WERI-Rb-1 (cell line): ENCODE measurements around the gene RPUSD4.

Experiments
- DNase-seq: peaks from one replicate; pipeline ENCODE4 v3.0.0-alpha.2; 2020
- H3K27ac ChIP-seq: fragments of 250-450 bp; sonication (Bioruptor Pico); 2 replicates; pipeline ENCODE4 v1.5.1; 2020; ENCODE audit warnings: mild to moderate bottlenecking, moderate library complexity
- H3K27me3 ChIP-seq: fragments of 250-450 bp; sonication (Bioruptor Pico); 2 replicates; pipeline ENCODE4 v1.5.1; 2021; ENCODE audit warnings: mild to moderate bottlenecking, low read depth, moderate library complexity; ENCODE audit not compliant: insufficient read depth, severe bottlenecking
- H3K36me3 ChIP-seq: fragments of 250-450 bp; sonication (Bioruptor Pico); 2 replicates; pipeline ENCODE4 v1.5.1; 2020; ENCODE audit warnings: mild to moderate bottlenecking, moderate library complexity
- H3K4me3 ChIP-seq: 2 replicates; pipeline ENCODE4 v1.5.1; 2011; ENCODE audit warnings: low read depth, mild to moderate bottlenecking, control low read depth, low read length
- H3K9me3 ChIP-seq: fragments of 250-450 bp; sonication (Bioruptor Pico); 2 replicates; pipeline ENCODE4 v1.5.1; 2021; ENCODE audit warnings: mild to moderate bottlenecking, moderate library complexity; ENCODE audit not compliant: severe bottlenecking
- CTCF ChIP-seq: IDR thresholded peaks from 2 replicates; pipeline ENCODE4 v1.5.1; 2011; ENCODE audit warnings: low read depth, mild to moderate bottlenecking, control low read depth, inconsistent platforms, low read length

The RPUSD4 gene

GRCh38 chr11:126226334-126227084 is 15.1 kb upstream of the RPUSD4 start:
- H3K27me3 ChIP-seq, result no peaks in the 10 kb centered on the region
- H3K27ac ChIP-seq, result no peak overlapping the region
- peaks cover 4% of the 10 kb centered on the region for H3K36me3 ChIP-seq
- H3K9me3 ChIP-seq, result no peaks in the 10 kb centered on the region
- H3K4me3 ChIP-seq, result no peak overlapping the region
- DNase-seq, result no peak
- no peak for TF ChIP-seq CTCF

GRCh38 chr11:126225295-126225665 is 13.8 kb upstream of the RPUSD4 start:
- H3K27me3 ChIP-seq, result no peaks in the 10 kb centered on the region
- no peak for DNase-seq
- no peak for TF ChIP-seq CTCF
- no peak overlapping the region for H3K4me3 ChIP-seq
- H3K36me3 ChIP-seq, result no peaks in the 10 kb centered on the region; the same call in 1 of the 2 replicates
- no peaks in the 10 kb centered on the region for H3K9me3 ChIP-seq
- H3K27ac ChIP-seq, result no peak overlapping the region

- Histone ChIP-seq H3K27me3 (no peaks in the 10 kb centered on the region), H3K4me3 (no peak overlapping the region), H3K9me3 (no peaks in the 10 kb centered on the region), H3K27ac (no peak overlapping the region), H3K36me3 (no peaks in the 10 kb centered on the region)
- no peak for DNase-seq
- TF ChIP-seq CTCF, result no peak
These were observed 13.3 kb upstream of the RPUSD4 start for GRCh38 chr11:126224647-126225294.

GRCh38 chr11:126219547-126219946 is 8.1 kb upstream of the RPUSD4 start:
- H3K36me3 ChIP-seq, result no peaks in the 10 kb centered on the region
- H3K9me3 ChIP-seq, result no peaks in the 10 kb centered on the region
- TF ChIP-seq CTCF, result no peak
- no peaks in the 10 kb centered on the region for H3K27me3 ChIP-seq
- no peak overlapping the region for H3K4me3 ChIP-seq
- DNase-seq, result no peak
- no peak overlapping the region for H3K27ac ChIP-seq

- Histone ChIP-seq H3K27me3 (no peaks in the 10 kb centered on the region), H3K4me3 (no peak overlapping the region), H3K27ac (no peak overlapping the region), H3K9me3 (no peaks in the 10 kb centered on the region), H3K36me3 (no peaks in the 10 kb centered on the region)
- no peak for TF ChIP-seq CTCF
- DNase-seq, result no peak
These were observed 6.0 kb upstream of the RPUSD4 start for GRCh38 chr11:126217491-126217890.
